ENCODE measurements around the gene MTUS2.

GRCh38 chr13:28889086-28889732 is 69.1 kb downstream of the MTUS2 start:
- no peak for TF ChIP-seq CTCF (IDR thresholded peaks at IDR 0.05 in 8 of 11, conservative IDR thresholded peaks at IDR 0.05 in 3 of 11)
- TF ChIP-seq POLR2A (IDR thresholded peaks at IDR 0.05), result no peak
